Panc1 (cell line): ENCODE measurements around the gene DEPDC4.

Source experiments
- POLR2AphosphoS5 ChIP-seq: IDR thresholded peaks from 2 replicates; pipeline ENCODE4 v1.6.1; 2012; ENCODE audit warnings: mild to moderate bottlenecking, low read depth, low read length, moderate library complexity
- TCF7L2 ChIP-seq: IDR thresholded peaks from 2 replicates; pipeline ENCODE4 v1.6.1; 2011; ENCODE audit warnings: mild to moderate bottlenecking, low read depth, low read length, inconsistent platforms
- TF ChIP-seq, protein P1 (sequence below): fragments of 450-650 bp; IDR thresholded peaks from 2 replicates; pipeline ENCODE4 v1.5.1; 2017; ENCODE audit warnings: mild to moderate bottlenecking

GRCh38 chr12:100215209-100215608 lies 51.7 kb downstream of the DEPDC4 start:
- TF ChIP-seq TCF7L2 (no peak), POLR2AphosphoS5 (no peak)
- TF ChIP-seq, protein P1, sequence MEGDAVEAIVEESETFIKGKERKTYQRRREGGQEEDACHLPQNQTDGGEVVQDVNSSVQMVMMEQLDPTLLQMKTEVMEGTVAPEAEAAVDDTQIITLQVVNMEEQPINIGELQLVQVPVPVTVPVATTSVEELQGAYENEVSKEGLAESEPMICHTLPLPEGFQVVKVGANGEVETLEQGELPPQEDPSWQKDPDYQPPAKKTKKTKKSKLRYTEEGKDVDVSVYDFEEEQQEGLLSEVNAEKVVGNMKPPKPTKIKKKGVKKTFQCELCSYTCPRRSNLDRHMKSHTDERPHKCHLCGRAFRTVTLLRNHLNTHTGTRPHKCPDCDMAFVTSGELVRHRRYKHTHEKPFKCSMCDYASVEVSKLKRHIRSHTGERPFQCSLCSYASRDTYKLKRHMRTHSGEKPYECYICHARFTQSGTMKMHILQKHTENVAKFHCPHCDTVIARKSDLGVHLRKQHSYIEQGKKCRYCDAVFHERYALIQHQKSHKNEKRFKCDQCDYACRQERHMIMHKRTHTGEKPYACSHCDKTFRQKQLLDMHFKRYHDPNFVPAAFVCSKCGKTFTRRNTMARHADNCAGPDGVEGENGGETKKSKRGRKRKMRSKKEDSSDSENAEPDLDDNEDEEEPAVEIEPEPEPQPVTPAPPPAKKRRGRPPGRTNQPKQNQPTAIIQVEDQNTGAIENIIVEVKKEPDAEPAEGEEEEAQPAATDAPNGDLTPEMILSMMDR, result no peak
